SH-SY5Y (cell line): ENCODE data around the gene LIM2.

Experiments
- GATA2 ChIP-seq: IDR thresholded peaks from 2 replicates; pipeline ENCODE4 v1.6.1; 2011; ENCODE audit warnings: mild to moderate bottlenecking, low read depth, low read length
- GATA3 ChIP-seq: IDR thresholded peaks from 2 replicates; pipeline ENCODE4 v1.6.1; 2011; ENCODE audit warnings: low read depth, mild to moderate bottlenecking, low read length, moderate library complexity

DNA sequence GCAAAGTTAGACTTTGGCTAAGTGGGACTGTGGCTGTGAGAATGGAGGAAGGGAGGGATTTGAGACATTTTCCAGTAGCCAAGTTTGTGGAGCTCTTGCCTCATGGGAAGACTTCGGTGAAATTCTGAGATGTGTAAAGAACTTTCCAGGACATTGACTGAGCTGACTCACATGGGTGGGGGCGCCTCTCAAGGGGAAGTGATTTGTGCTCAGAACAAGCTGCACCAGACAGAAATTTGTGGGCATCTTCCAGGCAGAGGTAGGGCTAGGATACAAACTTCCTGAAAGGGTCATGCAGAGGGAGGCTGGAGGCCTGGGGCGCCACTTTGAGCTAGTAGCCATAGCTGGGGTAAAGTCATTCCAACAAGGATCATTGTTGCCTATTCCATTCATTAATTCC lies 39.4 kb upstream of the LIM2 start:
- TF ChIP-seq GATA2 = no peak
- no peak for TF ChIP-seq GATA3
